Sigmoid colon (tissue), 4 donors: ENCODE results near the gene PAX2.

Experiments
- POLR2A ChIP-seq, 2 donors: fragments of 450-650 bp; IDR thresholded peaks; one replicate each; pipeline ENCODE4 v1.6.1; 2016; ENCODE audit warnings: antibody characterized with exemption in 2 of 2, mild to moderate bottlenecking in 2 of 2, moderate library complexity in 2 of 2
- POLR2AphosphoS5 ChIP-seq, 4 donors: sonication (generic); formaldehyde crosslinking; IDR thresholded peaks; one replicate each; pipeline ENCODE4 v1.6.1; 2017; ENCODE audit warnings: antibody characterized with exemption in 4 of 4
- TF ChIP-seq, protein P1 (sequence below), 4 experiments: fragments of 450-650 bp in 3 of 4; fragments of 200-600 bp in 1 of 4; IDR thresholded peaks; one replicate each; pipeline ENCODE4 v1.5.1; 2016 to 2019; ENCODE audit warnings: antibody characterized with exemption in 4 of 4, mild to moderate bottlenecking in 3 of 4, moderate library complexity in 2 of 4

DNA sequence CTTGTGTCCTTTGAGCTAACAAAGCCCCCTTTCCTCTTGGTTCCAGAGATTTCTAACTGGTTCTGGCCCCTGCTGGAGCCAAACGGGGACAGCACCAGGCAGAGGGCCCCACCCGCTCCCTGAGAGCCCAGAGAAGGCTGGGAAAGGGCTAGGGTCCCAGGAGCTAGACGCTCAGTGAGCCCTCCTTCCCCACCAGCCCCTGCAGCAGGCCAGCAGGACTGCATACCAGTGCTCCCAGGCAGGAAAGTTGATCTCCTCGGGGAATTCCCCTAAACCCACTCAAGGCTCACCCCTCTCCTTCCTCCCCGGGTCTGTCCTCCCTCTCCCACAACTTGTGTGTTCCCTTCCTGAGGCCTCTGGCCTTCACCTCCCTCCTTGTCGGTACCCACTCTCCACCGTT, 47.7 kb downstream of the PAX2 start:
- TF ChIP-seq, protein P1, sequence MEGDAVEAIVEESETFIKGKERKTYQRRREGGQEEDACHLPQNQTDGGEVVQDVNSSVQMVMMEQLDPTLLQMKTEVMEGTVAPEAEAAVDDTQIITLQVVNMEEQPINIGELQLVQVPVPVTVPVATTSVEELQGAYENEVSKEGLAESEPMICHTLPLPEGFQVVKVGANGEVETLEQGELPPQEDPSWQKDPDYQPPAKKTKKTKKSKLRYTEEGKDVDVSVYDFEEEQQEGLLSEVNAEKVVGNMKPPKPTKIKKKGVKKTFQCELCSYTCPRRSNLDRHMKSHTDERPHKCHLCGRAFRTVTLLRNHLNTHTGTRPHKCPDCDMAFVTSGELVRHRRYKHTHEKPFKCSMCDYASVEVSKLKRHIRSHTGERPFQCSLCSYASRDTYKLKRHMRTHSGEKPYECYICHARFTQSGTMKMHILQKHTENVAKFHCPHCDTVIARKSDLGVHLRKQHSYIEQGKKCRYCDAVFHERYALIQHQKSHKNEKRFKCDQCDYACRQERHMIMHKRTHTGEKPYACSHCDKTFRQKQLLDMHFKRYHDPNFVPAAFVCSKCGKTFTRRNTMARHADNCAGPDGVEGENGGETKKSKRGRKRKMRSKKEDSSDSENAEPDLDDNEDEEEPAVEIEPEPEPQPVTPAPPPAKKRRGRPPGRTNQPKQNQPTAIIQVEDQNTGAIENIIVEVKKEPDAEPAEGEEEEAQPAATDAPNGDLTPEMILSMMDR (IDR thresholded peaks at IDR 0.05), result no peak
- TF ChIP-seq POLR2A (IDR thresholded peaks at IDR 0.05) (no peak), POLR2AphosphoS5 (IDR thresholded peaks at IDR 0.05) (no peak)
